Mucosa of gallbladder (tissue), 1 donor: ENCODE measurements around the gene CTTNBP2NL. TPM values are rescaled to one million over a fixed set of nuclear protein-coding genes. Genes with fewer than 3 reads are reported as not detected.
"Not testable (repeated sequence)": the region's sequence is repeated elsewhere in the genome, so short reads cannot be mapped to it uniquely, and the experiment has no call there.

Source experiments
- DNase-seq: peaks from one replicate; pipeline ENCODE4 v3.0.0-alpha.2; 2020; ENCODE audit warnings: low spot score
- total RNA-seq: library from RNA; stranded (reverse); gene quantifications from one replicate; pipeline ENCODE4 v1.2.1, GENCODE V29; 2021
- donor health status: DM: no; HTN: no; CAD: no.

CTTNBP2NL gene
- total RNA-seq, 1 donor from 2014 or later: 56.0 TPM

DNA sequence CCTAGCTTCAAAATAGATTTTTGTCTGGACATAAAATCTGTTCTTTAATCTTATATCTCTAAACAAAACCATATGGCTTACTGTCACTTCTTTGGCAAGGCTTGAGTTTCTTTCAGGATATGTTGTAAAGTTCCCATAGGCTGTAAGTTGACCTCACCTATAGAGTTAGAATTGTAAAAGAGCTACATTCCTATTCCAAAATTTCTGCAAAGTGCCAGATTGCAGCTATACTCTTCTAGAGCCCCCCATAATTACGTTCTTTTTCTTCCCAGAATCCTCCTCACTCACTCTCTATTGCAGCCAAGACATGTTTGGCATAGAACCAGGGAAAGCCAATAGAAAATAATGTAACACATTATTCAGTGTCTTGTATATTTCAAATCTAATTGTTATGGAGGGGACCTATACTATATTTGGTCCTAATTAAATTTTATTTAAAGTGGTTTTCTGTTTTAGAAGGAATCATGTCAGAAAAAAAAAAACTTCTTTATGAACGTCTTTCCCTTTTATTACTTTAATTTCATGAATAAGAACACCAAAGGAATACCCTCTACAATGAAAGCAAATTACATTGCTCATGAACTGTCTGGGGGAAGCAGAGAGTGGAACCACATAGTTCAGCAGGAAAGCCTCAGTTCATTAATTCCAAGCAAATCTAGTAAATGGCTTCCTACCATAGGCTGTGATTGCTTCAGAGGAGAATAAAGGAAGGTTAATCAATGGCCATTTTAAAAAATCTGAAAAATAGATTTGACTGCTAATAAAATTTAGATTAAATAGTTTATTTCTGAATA is 22.3 kb downstream of the CTTNBP2NL start:
- no peak for DNase-seq

DNA sequence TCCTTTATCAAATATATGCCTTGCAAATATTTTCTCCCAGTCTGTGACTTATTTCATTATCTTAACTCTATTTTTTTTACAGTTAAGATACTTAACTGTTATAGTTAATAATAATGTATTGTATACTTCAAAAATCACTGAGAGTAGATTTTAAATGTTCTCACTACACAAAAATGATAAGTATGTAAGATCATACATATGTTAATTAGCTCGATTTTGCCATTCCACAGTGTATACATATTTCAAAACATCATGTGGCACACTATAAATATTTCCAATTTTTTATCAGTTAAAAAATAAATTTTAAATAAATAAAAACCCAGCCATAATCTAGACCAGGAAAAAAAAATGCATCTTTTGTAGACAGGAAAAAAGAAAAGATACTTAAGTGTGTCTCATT is 27.2 kb downstream of the CTTNBP2NL start:
- DNase-seq: no peak

DNA sequence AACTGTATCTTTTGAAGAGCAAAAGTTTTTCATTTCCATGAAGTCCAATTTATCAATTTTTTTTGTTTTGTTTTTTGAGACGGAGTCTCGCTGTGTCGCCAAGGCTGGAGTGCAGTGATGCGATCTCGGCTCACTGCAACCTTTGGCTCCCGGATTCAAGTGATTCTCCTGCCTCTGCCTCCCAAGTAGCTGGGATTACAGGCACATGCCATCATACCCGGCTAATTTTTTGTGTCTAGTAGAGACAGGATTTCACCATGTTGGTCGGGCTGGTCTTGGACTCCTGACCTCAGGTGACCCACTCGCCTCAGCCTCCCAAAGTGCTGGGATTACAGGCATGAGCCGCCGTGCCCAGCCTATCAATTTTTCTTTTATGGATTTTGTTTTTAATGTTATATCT is 27.7 kb downstream of the CTTNBP2NL start:
- not testable (repeated sequence) for DNase-seq

DNA sequence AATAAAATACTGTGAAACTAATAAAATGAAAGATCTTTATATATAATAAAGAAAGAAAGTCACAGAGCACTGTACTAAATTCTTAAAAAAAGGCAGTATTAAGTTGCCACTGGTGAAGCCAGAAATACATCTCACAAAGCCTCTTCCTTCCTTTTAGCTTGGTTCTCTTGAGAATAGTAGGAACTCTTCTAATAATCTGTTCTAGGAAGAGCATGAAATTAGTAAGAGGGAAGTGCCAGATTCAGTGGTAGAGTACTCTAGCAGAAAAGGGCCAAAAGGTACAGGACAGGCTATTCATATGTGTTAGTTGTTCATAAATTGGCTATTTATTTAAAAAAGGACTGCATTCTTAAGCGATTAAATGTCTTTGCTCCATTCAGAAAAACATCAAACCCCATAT is 33.7 kb downstream of the CTTNBP2NL start:
- no peak for DNase-seq

DNA sequence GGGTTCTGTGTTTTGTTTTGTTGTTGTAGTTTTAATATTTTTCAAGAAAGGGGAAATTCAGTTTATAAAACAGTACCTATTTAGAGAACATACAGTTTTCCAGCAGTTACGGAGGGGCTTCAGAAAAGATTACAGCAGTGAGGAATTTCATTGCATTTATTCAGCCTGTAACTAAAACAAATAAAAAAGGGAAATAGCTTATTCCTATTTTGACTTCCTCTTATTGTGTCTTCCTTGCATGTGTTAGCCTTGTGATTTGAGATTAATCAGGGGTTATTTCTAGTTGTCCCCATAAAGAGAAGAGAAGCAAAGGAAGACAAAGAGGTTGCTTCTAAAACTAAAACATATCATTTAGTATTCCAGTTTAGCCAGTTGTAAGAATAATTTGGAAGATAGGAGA is 35.0 kb downstream of the CTTNBP2NL start:
- no peak for DNase-seq

DNA sequence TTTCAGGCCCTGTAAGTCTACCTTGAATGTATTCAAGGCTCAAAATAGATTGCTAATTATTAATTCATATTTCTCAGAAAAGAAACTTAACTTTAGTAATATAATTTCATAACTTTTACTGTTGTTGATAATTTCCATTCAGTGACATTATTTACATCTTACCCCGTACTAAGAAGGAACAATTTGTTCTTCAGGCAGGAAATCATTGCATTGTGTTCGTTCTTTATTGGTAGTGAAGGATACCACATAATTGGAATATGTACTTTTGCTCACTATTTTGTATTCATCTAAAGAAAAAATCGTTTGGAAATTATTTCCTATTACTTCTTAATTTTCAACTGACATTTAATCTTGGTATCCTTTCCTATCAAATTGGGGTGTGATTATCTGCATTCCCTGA is 39.4 kb downstream of the CTTNBP2NL start:
- DNase-seq: no peak

DNA sequence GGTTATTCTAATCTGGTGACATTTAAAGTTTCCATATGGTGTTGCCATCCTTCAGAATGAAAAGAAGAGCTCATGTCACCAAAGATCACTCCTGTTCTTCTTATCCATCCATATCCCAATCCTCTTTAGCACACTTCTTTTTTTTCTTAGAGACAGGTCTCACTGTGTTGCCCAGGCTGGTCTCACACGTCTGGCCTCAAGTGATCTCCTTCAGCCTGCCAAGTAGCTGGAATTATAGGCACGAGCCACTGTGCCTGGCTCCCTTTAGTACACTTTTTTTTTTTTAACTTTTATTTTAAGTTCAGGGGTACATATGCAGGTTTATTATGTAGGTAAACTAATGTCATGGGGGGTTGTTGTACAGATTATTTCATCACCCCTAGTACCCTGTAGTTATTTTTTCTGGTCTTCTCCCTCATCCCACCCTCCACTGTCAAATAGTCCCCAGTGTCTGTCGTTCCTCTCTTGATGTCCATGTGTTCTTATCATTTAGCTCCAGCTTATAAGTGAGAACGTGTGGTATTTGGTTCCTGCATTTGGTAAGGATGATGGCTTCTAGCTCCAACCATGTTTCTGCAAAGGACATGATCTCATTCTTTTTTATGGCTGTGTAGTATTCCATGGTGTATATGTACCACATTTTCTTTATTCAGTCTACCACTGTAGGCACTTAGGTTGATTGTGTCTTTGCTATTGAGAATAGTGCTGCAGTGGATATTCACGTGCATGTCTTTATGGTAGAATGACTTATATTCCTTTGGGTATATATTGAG is 40.6 kb downstream of the CTTNBP2NL start:
- no peak for DNase-seq

DNA sequence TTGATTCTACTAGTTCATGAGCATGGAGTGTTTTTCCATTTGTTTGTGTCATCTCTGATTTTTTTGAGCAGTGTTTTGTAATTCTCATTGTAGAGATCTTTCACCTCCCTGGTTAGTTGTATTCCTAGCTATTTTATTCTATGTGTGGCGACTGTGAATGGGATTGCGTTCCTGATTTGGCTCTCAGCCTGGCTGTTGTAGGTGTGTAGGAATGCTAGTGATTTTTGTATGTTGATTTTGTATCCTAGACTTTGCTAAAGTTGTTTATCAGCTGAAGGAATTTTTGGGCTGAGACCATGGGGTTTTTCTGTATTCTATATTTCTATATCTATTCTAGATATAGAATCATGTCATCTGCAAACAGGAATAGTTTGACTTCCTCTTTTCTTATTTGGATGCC is 42.1 kb downstream of the CTTNBP2NL start:
- not testable (repeated sequence) for DNase-seq

DNA sequence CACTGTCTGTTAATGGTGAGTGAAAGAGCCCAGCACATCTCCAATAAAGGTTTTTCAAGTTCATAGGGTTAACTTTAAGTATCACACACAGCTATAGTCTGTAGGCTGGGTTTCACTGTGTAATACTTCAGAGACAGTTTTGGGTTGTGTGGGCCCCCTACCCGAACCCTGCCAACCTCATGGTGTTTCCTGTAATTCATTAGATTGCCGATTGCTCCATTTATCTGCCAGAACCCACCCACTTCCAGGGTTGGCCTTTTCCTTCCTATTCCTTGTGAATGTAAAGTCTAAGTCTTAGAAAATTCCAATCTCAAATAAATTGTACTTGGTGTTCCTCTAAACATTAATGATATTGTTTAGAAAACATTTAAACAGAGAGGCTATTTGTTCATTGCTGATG is 43.6 kb downstream of the CTTNBP2NL start:
- DNase-seq: no peak

DNA sequence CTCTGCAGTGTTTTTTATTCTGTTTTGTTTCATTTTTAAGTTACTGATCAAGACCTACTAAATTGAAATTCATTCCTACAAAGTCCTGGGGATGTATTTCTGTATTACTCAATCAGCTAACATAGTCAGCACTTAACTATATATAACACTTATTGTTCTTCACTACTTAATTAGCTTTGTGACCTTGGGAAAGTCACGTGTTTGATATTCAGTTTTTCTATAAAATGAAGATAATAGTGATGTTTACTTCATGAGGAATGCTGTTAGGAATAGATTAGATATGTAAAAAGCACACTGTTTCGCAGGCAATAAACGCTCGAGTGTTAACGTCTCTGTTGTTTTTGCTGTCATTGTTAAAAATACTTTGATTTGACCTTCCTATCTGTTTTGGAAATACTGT is 44.6 kb downstream of the CTTNBP2NL start:
- DNase-seq: no peak

DNA sequence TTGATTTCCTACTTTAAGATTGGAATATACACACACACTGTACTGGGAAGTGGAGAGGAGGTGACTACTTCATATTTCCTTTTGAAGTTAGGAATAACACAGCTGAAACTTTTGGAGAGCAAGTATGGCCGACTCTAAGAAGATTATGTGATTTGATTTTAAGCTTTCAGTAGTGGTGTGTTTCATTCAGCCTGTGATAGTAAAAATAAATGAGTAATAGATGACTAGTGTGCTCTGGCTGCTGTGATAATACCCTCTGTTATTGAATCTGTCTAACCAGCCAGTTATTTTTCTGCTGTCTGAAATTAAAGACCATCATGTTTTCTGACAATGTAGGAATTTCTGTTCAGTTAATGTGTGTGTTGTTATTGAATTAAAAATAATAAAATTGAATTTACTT is 48.3 kb downstream of the CTTNBP2NL start:
- no peak for DNase-seq

DNA sequence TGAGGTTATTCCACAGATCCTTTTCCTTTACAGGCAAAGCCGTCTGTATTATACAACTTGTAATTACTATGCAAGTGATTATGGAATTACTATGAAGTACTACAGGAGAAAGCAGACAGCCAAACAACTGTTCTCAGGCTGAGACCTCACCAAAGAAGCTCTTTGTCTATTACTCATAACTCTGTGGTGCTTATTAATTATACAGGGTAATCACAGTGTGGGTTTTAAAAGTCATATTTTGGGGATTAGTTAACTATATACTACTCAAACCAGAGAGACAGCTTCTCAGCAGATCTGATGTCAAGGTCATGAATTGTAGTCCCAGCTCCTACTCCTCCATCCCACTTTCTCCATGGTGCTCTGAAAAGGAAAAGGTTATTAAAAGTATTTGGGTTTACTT is 49.6 kb downstream of the CTTNBP2NL start:
- no peak for DNase-seq

DNA sequence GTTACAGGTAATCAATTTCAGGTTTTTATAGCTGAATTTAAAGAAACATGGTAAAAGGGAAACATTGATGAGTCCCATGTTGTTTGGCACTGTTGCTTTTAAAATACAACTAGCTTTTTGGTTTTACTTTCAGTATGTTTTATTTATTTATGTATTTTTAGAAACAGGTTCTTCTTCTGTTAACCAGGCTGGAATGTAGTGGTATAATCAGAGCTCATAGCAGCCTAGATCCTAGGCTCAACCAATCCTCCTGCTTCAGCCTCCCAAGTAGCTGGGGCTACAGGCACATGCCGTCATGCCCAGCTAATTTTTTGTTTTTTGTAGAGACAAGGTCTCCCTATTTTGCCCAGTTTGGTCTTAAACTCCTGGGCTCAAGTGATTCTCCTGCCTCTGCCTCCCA is 50.4 kb downstream of the CTTNBP2NL start:
- DNase-seq: no peak

DNA sequence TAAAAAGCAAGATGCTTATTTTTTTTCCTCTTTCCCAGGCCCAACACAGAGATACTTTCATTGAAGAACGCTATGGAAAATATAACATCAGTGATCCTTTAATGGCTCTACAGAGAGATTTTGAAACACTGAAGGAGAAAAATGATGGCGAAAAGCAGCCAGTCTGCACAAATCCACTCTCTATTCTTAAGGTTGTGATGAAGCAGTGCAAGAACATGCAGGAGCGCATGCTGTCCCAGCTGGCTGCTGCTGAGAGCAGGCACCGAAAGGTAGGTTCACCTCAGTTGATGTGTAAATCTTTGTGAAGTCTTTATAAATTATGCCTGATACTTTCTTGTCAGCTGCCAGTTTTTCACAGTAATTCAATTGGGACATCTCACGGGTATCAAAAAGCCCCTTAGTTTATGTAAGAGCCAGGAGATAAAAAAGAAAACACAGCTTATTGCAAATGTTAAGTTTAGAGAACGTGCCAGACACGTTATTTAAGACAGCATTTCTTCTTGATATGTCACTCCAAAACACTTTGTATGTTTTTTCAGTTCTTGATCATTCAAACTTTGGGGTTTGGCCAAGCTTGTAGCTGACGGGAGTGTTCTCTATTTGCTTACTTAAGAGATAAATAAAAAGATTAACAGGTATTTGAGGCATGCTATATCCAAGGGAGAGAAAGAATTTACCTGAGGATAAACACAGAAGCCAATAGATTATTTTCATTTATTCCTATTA is 53.1 kb downstream of the CTTNBP2NL start:
- no peak for DNase-seq

DNA sequence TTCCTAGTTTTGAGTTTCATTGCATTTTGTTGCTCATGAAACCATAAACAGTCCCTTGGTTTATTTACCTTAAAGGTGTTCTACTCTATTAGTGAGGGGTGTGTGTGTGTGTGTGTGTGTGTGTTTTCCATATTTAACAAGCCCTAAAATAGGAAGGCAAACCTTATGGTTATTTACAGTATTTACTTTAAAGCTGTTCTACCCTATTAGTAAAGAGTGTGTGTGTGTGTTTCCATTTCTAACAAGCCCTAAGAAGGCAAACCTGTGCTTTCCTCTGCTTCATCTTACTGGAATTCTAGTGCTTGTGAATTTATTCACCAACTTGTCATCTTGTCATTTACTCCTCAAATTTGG is 53.6 kb downstream of the CTTNBP2NL start:
- DNase-seq: no peak

DNA sequence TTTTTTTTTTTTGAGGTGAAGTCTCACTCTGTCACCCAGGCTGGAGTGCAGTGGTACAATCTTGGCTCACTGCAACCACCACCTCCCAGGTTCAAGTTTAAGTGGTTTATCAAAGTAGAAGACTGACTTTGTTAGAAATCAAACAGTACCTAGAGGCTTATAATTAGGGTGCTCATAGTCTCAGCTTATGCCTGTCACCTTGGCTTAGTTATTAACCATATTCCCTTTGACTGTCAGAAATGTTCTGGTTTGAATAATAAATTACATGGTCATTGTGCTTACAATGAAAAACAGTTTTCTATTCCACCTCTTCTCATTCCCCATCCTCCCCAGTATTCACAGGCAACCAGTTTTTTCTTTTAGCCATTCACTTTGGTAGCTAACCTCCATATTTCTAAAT is 54.8 kb downstream of the CTTNBP2NL start:
- no peak for DNase-seq

DNA sequence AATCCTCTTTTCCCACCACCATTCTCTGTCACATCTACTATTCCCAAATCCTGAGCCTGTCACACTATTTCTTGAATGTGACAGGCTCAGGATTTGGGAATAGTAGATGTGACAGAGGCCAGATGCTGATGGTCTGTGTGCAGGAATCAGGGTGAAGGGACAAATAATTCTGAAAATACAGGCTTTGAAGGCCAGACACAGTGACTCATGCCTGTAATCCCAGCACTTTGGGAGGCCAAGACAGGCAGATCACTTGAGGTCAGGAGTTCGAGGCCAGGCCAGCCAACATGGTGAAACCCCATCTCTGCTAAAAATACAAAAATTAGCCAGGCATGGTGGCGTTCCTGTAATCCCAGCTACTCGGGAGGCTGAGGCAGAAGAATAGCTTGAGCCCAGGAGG is 55.3 kb downstream of the CTTNBP2NL start:
- not testable (repeated sequence) for DNase-seq

DNA sequence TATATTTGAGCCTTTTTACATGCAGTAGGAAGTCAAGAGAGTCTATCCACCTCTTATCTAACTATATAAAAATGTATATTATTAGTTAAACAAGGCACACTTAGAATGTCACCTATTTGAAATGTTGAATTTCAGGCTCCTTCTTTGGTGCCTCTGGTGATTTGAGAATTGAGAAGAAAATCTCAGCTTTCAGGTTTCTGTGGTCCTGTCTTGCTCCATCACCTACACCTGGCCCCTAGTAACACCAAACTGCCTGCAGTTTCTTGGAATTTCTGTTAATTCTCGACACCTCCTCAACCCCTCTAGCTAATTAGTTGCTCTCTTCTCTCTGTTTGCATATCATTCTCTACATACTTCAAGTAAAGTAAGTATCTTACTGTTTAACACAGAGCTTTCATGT is 57.9 kb downstream of the CTTNBP2NL start:
- no peak for DNase-seq

DNA sequence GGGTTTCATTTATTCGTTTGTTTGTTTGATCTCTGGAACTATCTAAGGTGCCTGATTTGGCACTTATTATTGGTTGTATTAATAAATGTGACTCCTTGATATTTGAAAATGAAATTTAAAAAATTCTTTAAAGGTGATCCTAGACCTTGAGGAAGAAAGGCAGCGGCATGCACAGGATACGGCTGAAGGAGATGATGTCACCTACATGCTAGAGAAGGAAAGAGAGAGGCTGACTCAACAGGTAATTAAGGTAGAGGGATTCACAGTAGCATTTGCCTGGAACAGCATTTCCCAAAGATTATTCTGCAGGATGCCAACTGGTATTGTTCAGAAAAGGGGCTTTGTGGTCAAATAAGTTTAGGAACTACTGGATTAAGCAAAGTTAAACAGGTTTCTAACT is 58.3 kb downstream of the CTTNBP2NL start:
- DNase-seq: no peak

DNA sequence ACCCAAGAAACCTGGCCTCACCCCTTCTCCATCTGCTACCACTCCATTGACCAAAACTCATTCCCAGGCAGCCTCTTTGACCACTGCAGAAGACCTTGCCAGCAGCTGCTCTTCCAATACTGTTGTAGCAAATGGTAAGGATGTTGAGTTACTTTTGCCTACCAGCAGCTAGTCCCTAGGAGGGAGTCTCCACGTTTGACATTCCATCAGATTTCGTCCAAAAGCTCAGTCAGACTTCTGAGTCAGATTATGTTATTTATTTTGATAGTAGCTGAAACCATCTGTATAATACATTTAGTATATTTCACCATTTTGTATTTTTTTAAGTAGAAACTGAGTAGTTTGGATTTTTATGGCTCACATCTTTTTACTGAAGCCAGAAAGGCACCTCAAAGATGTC is 61.2 kb downstream of the CTTNBP2NL start:
- no peak for DNase-seq

DNA sequence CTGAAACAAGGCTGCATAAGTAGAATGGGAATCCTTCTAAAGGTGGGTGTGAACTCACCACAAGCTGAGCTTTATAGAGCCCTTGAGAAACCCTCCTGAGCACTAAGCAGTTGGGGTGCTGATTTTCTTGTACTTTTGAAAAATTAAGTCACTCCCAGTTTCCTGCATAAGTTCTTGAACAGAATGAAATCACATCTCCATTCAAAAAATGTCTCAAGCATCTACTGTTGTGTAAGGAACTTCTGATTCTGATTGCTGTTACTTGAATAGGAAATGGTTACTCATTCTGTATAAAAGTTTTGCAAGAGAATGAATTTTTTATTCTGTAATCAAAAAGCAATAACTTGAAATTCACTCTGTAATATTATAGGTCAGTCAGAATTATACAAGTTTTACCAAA is 61.9 kb downstream of the CTTNBP2NL start:
- DNase-seq: no peak

DNA sequence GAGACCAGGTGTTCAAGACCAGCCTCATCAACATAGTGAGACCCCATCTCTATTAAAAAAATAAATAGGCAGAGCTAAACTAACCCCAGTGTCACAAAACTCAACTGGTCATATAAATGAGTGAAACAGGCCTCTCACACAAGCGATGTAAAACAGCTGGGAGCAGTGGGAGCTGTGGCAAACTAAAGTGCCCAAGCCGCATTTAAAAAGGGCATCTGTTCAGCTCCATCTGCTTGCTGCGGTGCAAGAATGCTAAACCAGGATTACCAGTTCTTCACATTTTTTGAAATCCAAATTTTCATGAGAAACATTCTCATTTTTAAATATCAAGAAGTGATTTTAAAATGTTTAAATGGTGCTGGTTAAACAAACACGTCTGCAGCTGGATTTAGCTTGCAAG is 62.7 kb downstream of the CTTNBP2NL start:
- DNase-seq: no peak

DNA sequence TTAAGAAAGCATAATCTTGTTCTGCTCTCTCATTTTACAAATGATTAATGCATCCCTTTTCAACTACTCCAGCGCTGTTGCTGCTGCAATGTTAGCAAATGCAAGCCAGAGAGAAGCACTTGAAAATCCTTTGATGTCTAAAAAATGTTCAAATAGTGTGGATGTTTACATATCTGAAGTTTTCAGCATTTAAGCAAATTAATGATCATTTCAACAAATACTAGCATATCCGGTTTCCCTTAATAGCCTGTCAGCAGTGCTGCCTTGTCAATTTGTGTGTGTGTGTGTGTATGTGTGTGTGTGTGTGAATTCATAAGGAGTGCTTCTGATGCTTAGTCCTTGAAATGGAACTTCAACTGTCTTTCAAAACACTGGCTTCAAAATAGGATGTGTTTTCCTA is 64.6 kb downstream of the CTTNBP2NL start:
- DNase-seq: no peak
